Colonic mucosa (tissue), 4 donors: ENCODE data around the gene NTRK3. TPM values are rescaled to one million over a fixed set of nuclear protein-coding genes. Genes with fewer than 3 reads are reported as not detected.

Experiments
- DNase-seq: peaks from one replicate; pipeline ENCODE4 v3.0.0-alpha.2; 2020
- H3K27ac ChIP-seq: fragments of 200-600 bp; one replicate; pipeline ENCODE4 v1.8.0; 2021
- H3K27me3 ChIP-seq: fragments of 200-600 bp; one replicate; pipeline ENCODE4 v1.8.0; 2021
- H3K36me3 ChIP-seq: fragments of 200-600 bp; one replicate; pipeline ENCODE4 v1.8.0; 2021
- H3K4me1 ChIP-seq: fragments of 200-600 bp; one replicate; pipeline ENCODE4 v1.8.0; 2021; ENCODE audit warnings: mild to moderate bottlenecking
- H3K4me3 ChIP-seq: fragments of 200-600 bp; one replicate; pipeline ENCODE4 v1.8.0; 2021
- H3K9ac ChIP-seq, 2 donors: one replicate each; pipeline ENCODE4 v1.7.0; 2013; ENCODE audit warnings: control low read depth in 2 of 2, low read depth in 2 of 2, low read length in 2 of 2
- H3K9me3 ChIP-seq: fragments of 200-600 bp; one replicate; pipeline ENCODE4 v1.8.0; 2021
- intact Hi-C: fragments of 100-400 bp; cut with DNase I; formaldehyde crosslinking; loops from one replicate; pipeline ENCODE4 v1.14.1; 2022
- total RNA-seq, 2 donors: library from RNA; stranded (reverse); fragmentation: NEBNext Ultra II Directional in 1 of 2; extraction: Animal tissue kit (Norgen Biotek cat#: 25700) in 1 of 2; gene quantifications; one replicate each; pipeline ENCODE4 v1.2.1, GENCODE V29; 2021
- TF ChIP-seq, protein P1 (sequence below): fragments of 200-600 bp; IDR thresholded peaks from one replicate; pipeline ENCODE4 v1.8.0; 2022; ENCODE audit warnings: antibody characterized with exemption, mild to moderate bottlenecking
- donor health status: healthy.
- donor health status: DM: no; HTN: no; CAD: no.
- donor health status: DM: no; HTN: no; CAD: no.

Gene NTRK3
- total RNA-seq, 2 donors from 2014 or later, result 1.2 to 1.5 TPM

DNA sequence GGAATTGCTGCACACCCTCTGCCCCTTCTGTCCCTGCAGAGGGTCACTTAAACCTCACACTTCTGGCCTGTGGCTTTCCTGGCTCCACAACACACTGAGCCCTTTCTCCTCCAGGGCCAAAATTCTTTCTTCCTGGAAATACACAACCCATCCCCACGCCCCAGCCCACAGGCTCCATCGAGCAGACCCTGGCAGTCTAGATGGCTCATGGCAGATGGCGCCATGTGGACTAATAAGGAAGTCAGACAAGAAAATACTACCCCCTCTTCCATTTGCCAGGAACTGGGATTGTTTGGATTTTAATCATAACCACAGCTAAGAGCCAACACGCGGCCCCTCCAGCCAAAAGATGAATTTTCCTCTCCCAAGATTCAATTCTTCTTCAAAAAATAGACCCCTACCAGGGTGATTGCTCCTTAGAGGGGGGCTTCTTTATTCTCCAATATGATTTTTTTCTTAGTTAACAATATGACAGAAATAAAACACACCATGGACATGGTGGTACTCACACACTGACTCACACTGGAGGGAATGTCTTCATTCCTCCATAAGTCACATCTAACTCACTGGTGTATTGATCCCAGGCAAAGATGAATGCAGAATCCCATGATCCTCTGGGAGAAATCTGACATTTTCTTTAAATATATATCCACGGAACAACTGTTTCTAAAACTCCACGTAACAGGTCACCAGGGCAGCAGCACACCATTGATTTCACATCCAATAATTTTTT, 111.5 kb downstream of the NTRK3 start:
- DNase-seq, result no peak
- no peak overlapping the region for H3K4me3 ChIP-seq
- H3K4me1 ChIP-seq, result no peaks in the 10 kb centered on the region
- no peaks in the 10 kb centered on the region for H3K27me3 ChIP-seq
- intact Hi-C loops, result no loop called here
- no peak overlapping the region for H3K27ac ChIP-seq
- H3K9ac ChIP-seq, result no peak overlapping the region
- H3K36me3 ChIP-seq, result no peaks in the 10 kb centered on the region
- no peaks in the 10 kb centered on the region for H3K9me3 ChIP-seq
- TF ChIP-seq, protein P1, sequence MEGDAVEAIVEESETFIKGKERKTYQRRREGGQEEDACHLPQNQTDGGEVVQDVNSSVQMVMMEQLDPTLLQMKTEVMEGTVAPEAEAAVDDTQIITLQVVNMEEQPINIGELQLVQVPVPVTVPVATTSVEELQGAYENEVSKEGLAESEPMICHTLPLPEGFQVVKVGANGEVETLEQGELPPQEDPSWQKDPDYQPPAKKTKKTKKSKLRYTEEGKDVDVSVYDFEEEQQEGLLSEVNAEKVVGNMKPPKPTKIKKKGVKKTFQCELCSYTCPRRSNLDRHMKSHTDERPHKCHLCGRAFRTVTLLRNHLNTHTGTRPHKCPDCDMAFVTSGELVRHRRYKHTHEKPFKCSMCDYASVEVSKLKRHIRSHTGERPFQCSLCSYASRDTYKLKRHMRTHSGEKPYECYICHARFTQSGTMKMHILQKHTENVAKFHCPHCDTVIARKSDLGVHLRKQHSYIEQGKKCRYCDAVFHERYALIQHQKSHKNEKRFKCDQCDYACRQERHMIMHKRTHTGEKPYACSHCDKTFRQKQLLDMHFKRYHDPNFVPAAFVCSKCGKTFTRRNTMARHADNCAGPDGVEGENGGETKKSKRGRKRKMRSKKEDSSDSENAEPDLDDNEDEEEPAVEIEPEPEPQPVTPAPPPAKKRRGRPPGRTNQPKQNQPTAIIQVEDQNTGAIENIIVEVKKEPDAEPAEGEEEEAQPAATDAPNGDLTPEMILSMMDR, result no peak

DNA sequence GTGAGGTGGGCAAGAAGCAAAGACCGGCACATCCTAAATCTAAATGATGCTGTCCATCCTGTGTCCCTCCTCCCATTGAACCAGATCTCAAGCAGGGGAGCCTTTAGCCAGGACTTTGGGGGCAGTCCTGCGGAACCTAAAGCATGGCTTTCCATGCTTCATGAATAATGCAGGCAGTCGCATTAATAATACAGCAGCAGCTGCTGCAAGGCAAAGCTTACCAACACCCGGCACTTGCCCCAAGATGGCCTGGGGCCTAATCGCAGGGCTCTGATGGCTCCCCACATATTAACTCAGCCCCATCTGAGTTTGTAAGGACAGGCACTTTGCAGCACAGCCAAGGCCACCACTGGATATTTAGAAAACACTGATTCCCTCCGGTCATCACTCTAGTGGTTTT, 114.4 kb downstream of the NTRK3 start:
- TF ChIP-seq, protein P1, result no peak
- Histone ChIP-seq H3K4me3 (no peak overlapping the region), H3K27ac (no peak overlapping the region), H3K9me3 (no peaks in the 10 kb centered on the region), H3K36me3 (no peaks in the 10 kb centered on the region), H3K9ac (no peak overlapping the region), H3K4me1 (no peaks in the 10 kb centered on the region), H3K27me3 (no peaks in the 10 kb centered on the region)
- intact Hi-C loops, result no loop called here
- no peak for DNase-seq

DNA sequence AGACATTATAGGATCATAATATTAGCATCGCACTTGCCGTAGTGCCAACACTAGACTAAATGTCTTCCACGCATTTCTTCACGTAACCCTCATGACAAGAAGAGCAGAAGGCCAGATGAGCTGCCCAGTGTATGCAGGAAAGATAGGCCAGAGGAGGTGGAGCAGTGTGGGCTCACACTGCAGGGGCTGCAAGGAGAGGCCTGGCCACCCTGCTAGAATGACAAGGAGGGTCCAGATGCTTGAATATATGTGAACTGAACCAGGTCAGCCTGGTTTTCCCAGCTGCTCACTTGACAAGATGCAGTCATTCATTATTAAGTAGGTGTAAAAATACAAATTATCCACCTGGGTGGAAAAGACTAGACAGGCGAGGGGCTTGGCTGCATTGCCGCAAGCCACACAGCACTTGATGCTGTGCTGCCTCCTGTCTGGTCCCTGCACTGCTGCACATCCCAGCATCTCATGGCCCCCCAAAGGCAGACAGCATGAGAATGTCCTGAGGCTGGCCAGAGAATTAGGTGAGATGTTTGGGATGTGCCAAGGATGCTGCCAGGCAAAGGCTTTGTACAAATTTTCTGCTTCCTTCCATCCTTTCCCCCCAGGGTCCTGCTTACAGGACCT, 115.2 kb downstream of the NTRK3 start:
- Histone ChIP-seq H3K4me3 (no peak overlapping the region), H3K9ac (no peak overlapping the region), H3K27ac (no peak overlapping the region), H3K27me3 (no peaks in the 10 kb centered on the region), H3K4me1 (no peaks in the 10 kb centered on the region), H3K9me3 (no peaks in the 10 kb centered on the region), H3K36me3 (no peaks in the 10 kb centered on the region)
- TF ChIP-seq, protein P1, result no peak
- intact Hi-C loops, result no loop called here
- DNase-seq, result no peak

DNA sequence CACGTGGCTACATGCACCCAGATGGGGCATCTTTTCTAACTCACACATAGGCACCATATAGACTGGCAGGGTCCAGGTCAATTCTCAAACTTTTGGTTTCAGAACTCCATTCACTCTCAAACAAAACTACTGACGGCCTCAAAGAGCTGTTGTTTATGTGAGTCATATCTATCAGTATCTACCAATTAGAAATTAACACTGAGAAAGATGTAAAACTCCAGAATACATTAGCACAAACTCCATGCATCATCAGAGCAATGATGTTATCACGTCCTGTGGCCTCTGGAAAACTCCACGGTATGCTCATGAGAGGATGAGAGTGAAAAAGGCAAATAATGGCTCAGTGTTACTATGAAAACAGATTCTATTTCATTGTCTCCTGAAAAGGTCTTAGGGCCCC, 116.1 kb downstream of the NTRK3 start:
- Histone ChIP-seq H3K27ac (no peak overlapping the region), H3K4me3 (no peak overlapping the region), H3K9me3 (no peaks in the 10 kb centered on the region), H3K4me1 (no peaks in the 10 kb centered on the region), H3K9ac (no peak overlapping the region), H3K27me3 (no peaks in the 10 kb centered on the region), H3K36me3 (no peaks in the 10 kb centered on the region)
- DNase-seq, result no peak
- TF ChIP-seq, protein P1, result no peak
- intact Hi-C loops, result no loop called here

DNA sequence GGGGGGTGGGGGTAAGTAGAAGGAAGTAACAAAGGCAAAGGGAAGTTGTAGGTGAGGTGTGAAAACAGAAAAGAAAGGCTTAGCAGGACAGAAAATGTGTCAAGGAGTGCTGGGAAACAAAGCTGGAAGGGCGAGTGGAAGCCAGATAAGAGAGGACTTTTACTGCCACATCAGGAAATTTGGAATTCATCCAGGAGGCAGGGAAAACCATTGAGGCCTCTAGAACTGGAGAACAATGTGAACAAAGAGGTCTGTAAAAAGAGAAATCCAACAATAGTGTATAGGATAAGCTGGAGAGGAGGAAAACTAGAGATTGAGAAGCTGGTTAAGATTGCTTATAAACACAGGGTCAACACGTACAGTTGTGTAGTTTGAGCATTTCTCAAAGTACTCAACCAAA, 116.6 kb downstream of the NTRK3 start:
- no peak overlapping the region for H3K27ac ChIP-seq
- no peak for DNase-seq
- H3K4me3 ChIP-seq, result no peak overlapping the region
- H3K9me3 ChIP-seq, result no peaks in the 10 kb centered on the region
- no peaks in the 10 kb centered on the region for H3K36me3 ChIP-seq
- no peak overlapping the region for H3K9ac ChIP-seq
- no peaks in the 10 kb centered on the region for H3K4me1 ChIP-seq
- TF ChIP-seq, protein P1, result no peak
- H3K27me3 ChIP-seq, result no peaks in the 10 kb centered on the region
- intact Hi-C loops, result no loop called here
